Stimulated activated CD8-positive, alpha-beta memory T cell treated with anti-CD3 and anti-CD28 coated beads, Interleukin-15, amount 100 ng/mL, for 48 hours (primary cell): Measurements from ENCODE around the gene ZNF607.
"Not testable (repeated sequence)": the region's sequence is repeated elsewhere in the genome, so short reads cannot be mapped to it uniquely, and the experiment has no call there.

ENCODE experiments used
- DNase-seq, 2 donors: peaks; one replicate each; pipeline ENCODE4 v3.0.0-alpha.2; 2020; ENCODE audit warnings: low read depth in 2 of 2

Gene ZNF607

DNA sequence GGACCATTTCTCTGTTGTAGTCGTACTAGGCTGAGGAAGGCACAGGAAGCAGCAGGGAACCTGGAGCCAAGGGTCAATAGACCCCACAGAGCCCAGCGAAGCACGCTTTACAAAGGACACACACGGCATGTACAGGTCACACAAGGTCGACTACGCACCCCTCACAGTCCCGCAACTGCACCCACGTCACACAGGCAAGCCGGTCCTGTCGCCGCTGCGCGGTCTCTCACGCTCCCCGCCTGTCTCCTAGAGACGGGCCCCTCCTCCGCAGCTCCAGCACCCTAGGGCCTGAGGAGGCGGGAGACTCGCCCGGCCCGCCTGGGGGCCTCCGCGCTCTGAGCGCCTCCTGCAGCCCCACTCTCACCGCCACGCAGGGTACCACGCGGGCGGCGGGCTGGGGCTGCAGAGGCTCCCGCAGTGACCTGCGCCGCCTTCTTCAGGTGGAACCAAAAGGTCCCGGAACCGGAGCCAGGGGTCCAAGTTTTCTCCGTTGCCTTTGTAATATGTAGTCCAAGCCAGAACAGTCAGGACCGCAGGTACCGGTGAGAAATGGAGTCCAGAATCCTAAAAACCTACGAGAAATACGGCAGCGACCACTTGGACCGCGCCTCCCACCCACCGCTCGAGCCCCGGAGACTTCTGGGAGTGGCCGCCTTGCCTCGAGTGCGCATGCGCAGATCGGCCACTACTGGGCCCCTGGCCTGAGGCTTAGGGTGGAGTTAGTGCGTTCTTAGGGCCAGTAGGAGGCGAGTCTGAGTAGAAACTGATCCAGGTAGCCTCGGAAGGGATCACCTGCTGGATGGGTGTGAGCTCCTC lies at the start of gene ZNF607:
ZNF607 (minus strand) TSS at position 651 of the 816 bp plus-strand sequence. CDS start 8,143 bp downstream, outside the sequence.
- DNase-seq, result peak; percentile 77 to 79

DNA sequence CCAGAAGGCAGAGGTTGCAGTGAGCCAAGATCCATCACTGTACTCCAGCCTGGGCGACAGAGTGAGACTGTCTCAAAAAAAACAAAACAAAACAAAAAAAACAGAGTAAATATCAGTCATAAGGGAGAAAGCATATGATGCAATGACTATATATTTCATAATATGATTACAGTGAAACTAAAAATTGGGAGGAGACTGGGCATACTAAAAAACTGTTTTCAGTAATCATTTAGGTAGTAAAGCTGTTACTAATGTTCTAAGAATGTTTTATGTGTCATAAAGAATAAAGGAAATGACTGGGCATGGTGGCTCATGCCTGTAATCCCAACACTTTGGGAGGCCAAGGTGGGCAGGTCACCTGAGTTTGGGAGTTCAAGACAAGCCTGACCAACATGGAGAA lies 43.9 kb upstream of the ZNF607 start:
- no peak for DNase-seq

DNA sequence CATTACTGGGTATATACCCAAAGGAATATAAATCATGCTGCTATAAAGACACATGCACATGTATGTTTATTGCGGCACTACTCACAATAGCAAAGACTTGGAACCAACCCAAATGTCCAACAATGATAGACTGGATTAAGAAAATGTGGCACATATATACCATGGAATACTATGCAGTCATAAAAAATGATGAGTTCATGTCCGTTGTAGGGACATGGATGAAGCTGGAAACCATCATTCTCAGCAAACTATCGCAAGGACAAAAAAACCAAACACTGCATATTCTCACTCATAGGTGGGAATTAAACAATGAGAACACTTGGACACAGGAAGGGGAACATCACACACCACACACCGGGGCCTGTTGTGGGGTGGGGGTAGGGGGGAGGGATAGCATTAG lies 38.1 kb upstream of the ZNF607 start:
- not testable (repeated sequence) for DNase-seq

DNA sequence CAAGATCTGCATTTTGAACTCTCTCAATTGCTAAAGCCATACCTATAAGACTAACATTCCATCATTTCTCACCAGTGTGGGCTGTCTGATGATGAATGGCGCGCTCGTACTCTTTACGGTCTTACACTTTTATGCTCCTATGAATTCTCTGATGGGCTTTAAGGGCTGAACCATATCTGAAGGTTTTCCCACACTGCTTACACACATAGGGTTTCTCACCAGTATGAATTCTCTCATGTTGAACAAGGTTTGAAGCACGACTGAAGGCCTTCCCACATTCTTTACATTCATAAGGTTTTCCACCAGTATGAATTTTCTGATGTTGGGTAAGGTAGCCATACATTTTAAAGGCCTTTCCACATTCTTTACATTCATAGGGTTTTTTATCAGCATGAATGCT lies 18.8 kb upstream of the ZNF607 start:
- no peak for DNase-seq

GRCh38 chr19:37725181-37725580 lies 5.6 kb upstream of the ZNF607 start:
- DNase-seq, result no peak

DNA sequence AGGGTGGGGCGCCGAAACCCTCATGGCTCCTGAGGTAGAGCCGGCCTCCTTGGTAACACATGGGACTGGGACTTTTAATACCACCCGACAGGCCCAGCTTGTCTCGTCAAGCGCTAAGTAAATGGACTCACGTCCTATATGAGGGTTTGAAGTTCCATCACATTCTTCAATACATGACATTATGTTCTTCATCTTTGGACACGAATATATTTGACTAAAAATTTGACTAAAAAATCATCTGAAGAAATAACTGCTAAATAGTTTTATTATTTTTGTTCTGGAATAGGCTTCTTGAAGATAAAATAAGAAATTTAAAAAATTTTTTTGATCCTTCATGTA lies 335 bp upstream of the ZNF607 start:
- no peak for DNase-seq

DNA sequence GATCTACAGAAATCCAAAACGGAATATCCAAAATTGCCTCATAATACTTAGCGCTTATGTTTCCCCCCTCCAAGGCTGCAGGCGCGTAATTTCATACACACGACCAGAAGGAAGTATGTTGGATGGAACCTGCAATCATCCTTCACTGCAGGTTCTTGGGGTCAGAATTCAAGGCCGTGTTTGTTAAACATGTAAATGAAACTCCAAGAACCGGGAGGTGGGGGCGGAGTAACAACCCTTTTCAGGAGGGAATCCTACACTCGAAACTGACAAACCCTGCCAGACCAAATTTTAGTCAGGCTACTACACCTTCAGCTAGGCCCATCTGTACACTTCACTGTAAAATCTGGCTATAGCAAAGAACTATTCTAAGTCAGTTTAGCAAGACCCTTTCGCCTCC lies 1.3 kb downstream of the ZNF607 start:
- no peak for DNase-seq

- no peak for DNase-seq
These were observed 3.4 kb downstream of the ZNF607 start for GRCh38 chr19:37716140-37716539.

GRCh38 chr19:37706052-37706605 lies 13.4 kb downstream of the ZNF607 start:
- DNase-seq, result no peak

GRCh38 chr19:37699057-37699456 lies 20.5 kb downstream of the ZNF607 start:
- DNase-seq, result no peak

- DNase-seq, result no peak
These were observed 21.3 kb downstream of the ZNF607 start for GRCh38 chr19:37698216-37698615.

DNA sequence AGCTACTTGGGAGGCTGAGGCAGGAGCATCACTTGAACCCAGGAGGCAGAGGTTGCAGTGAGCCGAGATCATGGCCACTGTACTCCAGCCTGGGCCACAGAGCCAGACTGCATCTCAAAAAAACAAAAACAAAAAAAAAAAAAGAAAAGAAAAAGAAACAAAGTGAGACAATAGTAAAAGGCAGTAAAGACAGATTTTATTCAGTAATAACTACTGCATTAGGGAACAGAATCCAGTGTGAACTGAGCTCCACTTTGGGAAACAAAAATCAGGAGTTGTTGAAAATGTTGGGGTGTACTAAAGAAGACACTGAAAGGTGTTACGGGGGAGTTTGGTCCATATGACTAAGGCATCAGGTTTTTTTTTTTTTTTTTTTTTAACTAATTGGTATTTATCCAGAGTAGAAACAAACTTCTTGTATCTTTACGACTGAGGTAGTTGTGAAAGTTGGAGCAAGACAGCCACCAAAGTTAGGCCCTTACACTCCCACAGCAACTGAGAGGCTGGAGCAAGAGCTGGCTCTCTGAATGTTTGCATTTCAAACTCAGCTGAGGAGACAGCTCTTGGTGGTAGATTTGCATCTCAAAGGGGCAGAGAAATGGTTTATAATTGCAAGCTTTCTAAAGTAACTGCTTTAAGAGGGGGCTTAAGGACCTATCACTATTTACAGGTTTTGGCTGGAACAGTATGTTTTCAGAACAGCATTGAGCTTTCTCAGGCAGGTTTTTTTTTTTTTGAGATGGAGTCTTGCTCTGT lies 24.2 kb downstream of the ZNF607 start:
- DNase-seq, result no peak

DNA sequence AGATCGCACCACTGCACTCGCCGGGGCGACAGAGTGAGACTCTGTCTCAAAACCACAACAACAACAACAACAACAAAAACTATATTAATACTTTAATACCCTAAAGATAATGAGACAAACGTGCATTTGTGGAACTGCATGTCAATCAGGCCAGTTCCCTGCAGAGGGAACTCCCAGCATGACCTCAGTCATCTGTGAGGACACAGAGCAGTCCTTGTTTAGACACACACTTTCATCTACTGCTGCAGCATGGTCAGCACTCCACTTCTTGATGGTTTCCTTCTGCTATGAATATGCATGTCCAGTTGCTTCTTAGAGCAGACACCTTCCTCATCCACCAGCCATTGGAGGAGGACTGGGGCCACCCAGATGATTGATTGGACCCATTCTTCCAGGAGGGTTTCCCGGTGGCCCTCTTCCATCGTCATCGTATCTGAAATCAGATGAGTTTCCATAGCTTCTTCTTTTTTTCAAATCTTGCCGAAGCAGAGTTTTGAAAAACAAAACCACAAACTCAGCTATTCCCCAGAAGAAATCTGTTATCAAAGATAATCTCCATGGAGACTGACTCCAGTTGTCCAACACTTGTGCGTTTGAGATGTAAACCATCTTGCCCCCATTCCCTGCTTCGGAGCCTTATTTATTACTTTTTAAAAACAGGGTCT lies 26.5 kb downstream of the ZNF607 start:
- no peak for DNase-seq

GRCh38 chr19:37691881-37692504 lies 27.6 kb downstream of the ZNF607 start:
- DNase-seq, result peak; percentile 50 to 68

- no peak for DNase-seq
These were observed 36.0 kb downstream of the ZNF607 start for GRCh38 chr19:37683520-37683919.

- no peak for DNase-seq
These were observed 50.1 kb downstream of the ZNF607 start for GRCh38 chr19:37669450-37669914.

DNA sequence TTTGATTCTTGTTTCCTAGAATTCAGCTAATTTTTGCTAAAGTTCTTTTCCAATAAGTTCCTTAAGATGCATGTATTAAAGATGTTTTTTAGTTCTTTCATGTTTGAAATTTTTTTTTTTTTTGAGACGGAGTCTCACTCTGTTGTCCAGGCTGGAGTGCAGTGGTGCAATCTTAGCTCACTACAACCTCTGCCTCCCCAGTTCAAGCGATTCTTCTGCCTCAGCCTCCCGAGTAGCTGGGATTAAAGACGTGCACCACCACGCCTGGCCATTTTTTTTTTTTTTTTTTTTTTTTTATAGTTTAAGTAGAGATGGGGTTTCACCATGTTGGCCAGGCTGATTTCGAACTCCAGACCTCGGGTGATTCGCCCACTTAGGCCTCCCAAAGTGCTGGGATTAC lies 62.4 kb downstream of the ZNF607 start:
- DNase-seq, result not testable (repeated sequence)

DNA sequence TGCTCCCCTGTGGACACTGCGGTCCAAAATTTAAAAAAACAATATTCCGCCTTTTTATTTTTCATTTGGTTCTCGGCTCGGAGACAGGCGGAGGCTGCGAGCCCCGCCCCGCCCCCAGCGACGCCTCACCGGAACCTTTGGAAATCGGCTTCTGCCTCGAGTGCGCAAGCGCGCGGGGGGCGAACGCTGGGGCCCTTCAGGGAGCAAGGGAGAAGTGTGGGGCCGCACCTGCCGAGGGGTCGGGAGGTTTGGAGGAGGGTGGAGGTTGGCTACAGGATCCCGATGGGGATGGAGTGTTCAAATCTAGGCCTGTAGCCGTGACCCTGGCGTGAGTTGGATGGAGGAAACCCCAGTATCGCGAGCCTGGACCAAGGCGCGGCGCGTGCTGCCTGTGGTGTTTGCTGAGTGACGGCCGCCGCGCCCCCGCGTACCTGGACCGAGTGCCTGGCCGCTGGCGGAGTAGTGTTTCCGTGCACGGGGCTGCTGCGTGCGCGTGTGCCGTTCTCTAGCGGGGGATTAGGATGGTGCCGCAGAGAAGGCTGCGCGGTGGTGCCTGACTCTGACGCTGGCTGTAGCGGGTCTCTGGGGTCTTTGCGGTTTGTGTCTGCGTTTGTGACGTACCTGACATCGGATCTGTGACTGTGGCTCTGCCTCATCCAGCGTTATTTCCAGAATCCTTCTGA lies 63.7 kb downstream of the ZNF607 start:
- peak; percentile 59 to 81 for DNase-seq

DNA sequence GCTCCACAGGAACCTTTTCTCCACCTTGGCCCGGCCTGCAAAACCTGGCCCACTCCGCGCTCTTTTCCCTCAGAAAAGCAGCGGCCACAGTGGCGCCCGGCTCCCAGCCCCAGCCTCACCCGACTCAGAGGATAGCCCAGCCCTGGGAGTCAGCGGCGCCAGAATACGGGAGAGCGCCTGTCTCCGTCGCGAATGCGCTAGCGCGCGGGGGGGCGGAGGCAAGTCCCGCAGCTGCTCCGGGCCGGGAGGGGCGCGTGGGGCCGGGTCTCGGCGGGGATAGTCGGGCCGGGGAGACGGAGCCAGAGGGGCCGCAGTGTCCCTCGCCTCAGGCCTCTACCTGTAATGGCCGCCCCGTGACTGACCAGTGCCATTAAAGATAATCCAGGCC lies 64.3 kb downstream of the ZNF607 start, which contains the start of gene ZFP30:
ZFP30 (minus strand) TSS at position 165 of the 388 bp plus-strand sequence. CDS start 7,643 bp downstream, outside the sequence.
- DNase-seq, result peak; percentile 63

DNA sequence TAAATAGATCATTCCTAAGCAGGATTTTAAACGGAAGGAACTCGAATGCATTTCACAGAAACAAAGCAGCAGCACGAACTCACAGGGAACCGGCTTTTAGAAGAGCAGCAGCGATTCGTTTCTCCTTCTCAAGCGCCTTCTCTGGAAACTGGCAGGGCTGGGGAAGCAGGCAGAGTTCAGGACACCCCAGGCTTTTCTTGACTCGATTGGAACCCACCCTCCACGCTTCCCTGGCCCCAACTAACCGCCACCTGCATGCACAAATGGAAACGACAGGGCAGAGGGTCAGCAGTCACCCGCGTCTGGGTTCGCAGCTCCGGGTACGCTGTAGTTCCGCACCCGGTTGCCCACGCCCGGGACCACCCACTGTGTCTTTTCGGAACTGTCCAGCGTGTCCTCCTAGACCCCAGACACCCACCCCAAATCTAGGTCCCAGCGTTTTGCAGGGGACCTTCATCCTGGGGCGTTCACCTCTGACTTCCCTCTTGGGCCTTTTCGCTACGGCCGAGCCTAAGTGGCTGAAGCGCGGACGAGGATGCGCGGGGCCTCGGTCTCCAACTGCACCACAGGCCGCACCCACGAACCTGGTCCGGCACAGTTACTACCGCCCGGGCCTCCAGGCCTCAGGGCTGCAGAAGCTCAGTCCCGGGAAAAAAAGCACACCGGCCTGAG lies 64.8 kb downstream of the ZNF607 start:
- DNase-seq, result peak; percentile 2
